Measurements from ENCODE around the gene FRAS1.
A peak's percentile ranks its signal among the peaks of the same experiment; 100 is the strongest.
"Not testable (repeated sequence)": the region's sequence is repeated elsewhere in the genome, so short reads cannot be mapped to it uniquely, and the experiment has no call there.

FRAS1 gene

DNA sequence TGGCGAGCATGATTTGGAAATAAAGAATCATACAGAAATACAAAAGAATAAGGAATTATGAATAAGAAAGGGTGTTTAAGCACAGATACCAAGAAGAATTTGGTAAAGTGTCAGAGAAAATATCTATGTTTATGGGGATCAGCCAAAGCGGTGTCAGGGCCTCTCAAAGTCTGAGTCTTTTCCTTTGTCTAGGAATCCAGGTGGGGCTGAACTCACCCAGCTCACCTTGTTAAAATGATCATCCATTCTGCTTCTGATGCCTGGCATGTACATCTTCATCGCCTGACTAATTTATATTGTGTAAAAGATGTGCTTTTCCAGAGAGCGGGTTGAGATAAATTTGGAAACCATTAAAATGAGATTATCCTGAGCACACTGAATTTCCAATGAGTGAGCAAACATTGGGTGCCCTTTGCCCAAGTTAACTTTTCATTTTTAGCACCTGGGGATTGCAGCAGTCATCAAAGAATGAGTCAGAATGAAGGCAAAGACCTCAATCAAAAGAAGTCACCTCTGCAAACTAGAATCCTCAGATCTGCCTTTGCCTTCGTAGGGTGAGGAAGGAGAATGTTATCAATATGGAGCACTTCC, 352.6 kb downstream of the FRAS1 start:
- H3K27ac ChIP-seq: no peak overlapping the region
- DNase-seq (ENCODE audit: low read depth, low spot score): no peak

DNA sequence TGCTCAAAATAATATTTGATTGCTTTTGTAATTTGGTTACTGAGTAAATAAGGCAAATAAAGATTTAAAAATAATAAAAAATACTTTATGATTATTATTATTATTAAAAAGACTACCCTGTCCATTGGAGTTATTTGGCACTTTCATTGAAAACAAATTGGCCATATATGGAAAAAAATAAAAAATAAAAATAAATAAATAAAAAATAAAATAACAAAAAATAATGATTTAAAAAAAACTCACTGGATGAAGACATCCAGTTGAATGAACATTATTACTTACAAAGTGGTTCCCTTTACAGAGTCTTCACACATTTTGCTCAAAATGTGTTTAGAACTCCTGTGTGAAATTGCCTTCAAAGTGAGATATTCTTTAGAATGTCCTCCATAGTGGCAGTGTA, 353.1 kb downstream of the FRAS1 start:
- no peak overlapping the region for H3K27ac ChIP-seq
- no peak for DNase-seq (ENCODE audit: low read depth, low spot score)

DNA sequence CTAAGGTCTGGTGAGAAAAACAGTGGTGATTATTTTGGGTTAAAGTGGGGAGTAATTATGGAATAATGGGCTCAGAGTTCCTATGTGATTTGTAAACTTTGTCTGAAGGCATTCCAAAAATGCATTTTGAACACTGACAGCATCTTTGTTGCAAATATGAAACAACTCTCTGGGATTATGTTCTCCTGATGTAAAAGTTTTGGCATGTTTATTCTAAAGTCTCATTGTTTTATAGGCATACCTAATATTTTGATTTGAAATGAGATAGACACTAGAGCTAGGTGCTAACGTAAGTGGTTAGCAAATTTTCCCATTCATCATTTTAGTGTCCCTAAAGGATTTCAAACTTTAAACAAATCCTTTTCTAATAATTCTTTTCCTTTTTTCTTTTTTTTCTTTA, 353.6 kb downstream of the FRAS1 start:
- H3K27ac ChIP-seq: no peak overlapping the region
- DNase-seq (ENCODE audit: low read depth, low spot score): no peak

DNA sequence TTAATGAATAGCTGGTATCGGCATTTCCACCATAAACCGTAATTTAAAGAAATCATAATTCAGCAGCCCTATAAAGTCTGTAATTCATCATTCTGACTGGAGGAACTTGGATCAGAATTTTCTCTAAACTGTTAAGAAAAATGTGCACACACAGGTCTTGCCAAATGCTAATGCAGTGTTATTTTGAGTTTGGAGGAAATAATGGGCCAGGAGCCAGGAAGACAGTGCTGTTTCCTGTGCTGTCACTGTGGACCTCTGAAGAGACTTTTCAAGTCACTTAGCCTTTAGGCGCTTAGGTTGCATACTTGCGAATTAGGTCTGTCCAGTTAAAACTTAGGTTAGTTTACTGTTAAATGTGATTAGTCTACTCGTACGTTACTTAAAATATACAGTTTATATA, 357.0 kb downstream of the FRAS1 start:
- H3K27ac ChIP-seq: no peak overlapping the region
- no peak for DNase-seq (ENCODE audit: low read depth, low spot score)

DNA sequence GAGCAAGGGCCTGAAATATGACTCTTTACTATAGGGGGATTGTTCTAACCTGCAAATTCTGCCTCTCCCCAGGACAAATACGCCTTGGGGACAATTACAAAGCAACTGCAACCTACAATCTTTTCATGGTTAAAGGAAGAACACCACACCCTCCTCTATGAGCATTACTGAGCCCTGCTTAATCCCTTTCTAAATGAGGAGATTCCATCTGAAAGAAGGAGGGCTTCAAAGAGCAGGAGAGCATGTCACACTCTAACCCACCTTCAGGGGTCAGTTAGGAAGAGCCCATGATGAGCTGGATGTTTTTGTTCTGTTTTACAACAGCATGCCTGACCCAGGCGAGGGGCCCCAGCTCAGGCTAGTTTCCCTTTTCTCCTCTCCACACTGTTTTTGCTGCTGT, 360.5 kb downstream of the FRAS1 start:
- DNase-seq (ENCODE audit: low read depth, low spot score): no peak

DNA sequence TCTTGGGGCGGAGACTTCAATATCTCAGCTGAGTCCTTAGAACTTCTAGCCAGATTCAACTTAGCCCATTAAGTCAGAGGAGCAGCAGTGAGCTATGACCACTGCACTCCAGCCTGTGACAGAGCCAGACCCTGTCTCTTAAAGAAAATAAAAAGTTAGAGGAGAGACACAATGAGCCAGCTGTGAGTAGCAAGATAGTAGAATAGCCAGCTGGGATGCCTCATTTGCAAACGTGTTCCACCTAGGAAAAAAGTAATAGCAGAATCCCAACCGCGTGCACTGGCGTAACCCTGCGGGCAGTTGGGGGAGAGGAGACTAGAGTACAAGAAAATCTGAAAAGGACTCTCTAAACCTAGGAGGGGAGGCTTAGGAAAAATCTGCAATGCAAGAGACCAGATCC, 361.3 kb downstream of the FRAS1 start:
- no peak for DNase-seq (ENCODE audit: low read depth, low spot score)

More for the DNA sequence above, 360.5 kb downstream of the FRAS1 start:
- peak overlapping the region; percentile 26 for H3K27ac ChIP-seq

DNA sequence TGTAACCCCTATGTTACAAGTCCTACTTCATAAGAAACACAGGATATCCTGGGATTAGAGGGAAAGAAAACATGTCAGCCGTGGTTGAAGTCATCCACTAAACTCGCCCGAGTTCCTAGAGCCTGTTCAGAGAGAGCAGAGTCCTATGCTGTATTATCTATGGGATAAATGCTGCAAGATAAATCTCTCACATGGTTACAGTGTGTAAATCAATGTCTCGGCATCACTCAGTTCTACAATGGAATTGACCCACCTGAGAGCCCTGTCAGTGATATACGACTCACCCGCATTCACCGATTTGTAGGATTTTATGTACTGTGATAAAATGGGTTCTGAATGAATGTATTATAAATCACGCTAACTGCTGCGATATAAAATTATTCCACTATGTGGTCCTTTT, 366.7 kb downstream of the FRAS1 start:
- H3K27ac ChIP-seq: no peak overlapping the region
- DNase-seq (ENCODE audit: low read depth, low spot score): no peak

More for the DNA sequence above, 361.3 kb downstream of the FRAS1 start:
- no peak overlapping the region for H3K27ac ChIP-seq

DNA sequence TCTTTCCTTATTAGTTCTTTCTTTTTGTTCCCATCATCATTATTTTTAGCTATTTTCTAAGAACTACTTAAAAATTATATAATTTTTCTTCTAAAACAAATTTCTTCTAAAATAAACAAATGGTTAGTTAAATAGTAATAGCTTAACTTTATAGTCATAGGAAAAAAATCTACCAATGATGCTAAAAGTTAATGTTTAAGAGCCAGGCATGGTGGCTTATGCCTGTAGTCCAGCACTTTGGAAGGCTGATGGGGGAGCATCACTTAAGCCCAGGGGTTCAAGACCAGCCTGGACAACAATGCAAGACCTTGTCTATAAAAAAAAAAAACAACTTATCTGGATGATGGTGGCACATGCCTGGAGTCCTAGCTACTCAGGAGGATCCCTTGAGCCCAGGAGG, 367.3 kb downstream of the FRAS1 start:
- no peak for DNase-seq (ENCODE audit: low read depth, low spot score)
- H3K27ac ChIP-seq: no peak overlapping the region

DNA sequence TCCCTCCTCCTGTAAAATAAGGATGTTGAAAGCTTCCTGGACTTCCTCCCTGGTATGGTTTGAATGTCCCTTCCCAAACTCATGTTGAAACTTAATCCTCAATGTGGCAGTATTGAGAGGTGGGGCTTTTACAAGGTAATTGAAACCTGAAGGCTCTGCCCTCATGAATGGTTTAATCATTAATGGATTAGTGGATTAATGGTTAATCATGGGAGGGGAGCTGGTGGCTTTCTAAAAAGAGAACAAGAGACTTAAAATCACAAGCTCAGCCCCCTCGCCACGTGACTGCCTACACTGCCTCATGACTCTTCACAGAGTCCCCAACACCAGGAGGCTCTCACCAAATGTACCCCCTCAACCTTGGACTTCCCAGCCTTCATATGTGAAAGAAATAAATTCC, 369.8 kb downstream of the FRAS1 start:
- no peak overlapping the region for H3K27ac ChIP-seq
- DNase-seq (ENCODE audit: low read depth, low spot score): no peak

DNA sequence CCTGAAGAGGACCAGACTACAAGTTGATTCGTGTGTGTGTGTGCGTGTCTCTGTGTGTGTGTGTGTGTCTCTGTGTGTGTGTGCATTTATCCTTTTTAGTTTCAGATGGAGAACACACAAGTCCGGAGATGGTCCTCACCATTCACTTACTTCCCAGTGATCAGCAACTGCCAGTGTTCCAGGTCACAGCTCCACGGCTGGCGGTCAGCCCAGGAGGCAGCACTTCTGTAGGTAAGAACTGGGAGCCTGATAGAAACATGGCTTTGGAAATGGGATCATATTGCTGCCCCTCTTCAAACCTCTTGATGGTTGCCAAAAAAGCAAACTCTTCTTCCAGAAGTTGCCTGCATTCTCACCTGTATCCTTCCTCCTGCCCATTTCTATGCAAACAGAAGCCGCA, 371.9 kb downstream of the FRAS1 start:
- DNase-seq (ENCODE audit: low read depth, low spot score): no peak
- H3K27ac ChIP-seq: no peak overlapping the region

DNA sequence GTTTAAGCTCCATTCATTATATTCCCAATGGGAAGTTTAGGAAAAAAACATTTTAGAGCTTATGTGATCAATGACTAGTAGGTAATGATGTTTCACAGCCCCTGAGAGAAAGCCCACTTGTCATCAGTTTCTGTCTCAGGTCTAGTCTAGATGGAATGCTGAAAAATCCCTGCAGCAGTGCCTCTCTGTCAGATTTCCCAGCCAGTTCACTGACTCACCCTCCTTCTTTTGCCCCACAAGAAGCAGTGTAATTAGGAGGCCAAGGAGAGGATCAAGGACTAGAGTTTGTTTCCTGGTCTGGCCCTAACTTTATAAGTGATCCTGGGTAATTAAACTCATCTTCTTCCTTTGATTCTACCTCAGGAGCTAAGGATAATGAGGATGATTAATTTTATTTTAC, 375.8 kb downstream of the FRAS1 start:
- no peak overlapping the region for H3K27ac ChIP-seq
- DNase-seq (ENCODE audit: low read depth, low spot score): no peak

DNA sequence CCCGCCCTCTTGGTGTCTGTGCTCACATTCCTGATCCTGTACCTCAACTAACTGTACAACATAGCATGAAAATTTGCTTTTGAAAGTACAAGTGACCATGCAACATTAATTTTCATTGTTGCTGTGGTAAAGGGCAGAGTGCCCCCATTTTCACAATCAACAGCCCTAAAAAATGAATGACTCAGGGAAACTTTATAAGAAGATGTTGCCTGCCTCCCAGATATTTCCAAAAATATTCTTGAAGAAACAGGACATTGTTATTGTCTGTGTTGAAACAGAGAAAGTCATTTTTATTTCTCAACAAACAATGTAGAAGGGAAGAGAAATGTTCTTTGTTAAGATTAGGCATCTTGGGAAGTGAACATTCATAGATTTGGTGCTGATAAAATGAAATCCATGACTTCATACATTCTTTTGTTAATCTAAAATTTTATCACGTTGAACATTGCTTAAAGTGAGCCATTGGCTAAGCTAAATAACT, 380.5 kb downstream of the FRAS1 start:
- no peak for DNase-seq (ENCODE audit: low read depth, low spot score)
- H3K27ac ChIP-seq: no peak overlapping the region

DNA sequence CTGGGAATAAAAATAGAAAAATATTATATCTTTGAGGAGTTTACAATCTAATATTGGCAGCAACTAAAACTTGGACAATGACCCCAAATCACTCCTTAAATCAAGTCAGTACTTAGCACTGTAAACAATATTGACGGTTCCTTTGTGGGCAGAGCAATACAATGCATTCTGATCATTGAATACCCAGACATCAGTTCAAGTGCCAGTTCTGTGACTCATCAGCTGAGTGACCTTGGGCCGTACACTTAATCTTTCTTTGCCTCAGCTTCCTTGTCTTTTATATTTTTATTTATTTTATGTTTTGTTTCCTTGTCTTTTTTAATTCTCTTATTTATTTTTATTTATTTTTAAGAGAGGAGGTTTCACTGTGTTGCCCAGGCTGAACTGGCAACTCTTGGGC, 382.2 kb downstream of the FRAS1 start:
- no peak for DNase-seq (ENCODE audit: low read depth, low spot score)
- no peak overlapping the region for H3K27ac ChIP-seq

DNA sequence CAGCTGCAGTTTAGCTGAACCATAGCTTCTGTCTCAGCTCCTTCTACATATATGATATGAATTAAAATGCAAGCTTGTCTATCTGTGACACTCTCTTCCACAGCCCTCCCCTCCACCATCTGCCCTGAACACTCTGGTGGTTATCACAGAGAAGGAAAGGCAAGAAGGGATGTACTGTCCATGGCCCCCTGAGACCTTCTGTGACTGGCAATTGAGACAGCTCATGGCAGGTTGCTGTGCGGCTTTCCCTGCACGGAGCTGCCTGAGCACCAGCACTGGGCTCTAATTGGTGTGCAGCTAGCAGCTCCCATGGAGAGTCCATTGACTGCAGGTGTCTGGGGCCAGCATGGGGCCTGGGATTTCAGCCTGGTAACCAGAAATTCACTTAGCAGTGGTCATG, 384.6 kb downstream of the FRAS1 start:
- no peak for DNase-seq (ENCODE audit: low read depth, low spot score)
- no peak overlapping the region for H3K27ac ChIP-seq

DNA sequence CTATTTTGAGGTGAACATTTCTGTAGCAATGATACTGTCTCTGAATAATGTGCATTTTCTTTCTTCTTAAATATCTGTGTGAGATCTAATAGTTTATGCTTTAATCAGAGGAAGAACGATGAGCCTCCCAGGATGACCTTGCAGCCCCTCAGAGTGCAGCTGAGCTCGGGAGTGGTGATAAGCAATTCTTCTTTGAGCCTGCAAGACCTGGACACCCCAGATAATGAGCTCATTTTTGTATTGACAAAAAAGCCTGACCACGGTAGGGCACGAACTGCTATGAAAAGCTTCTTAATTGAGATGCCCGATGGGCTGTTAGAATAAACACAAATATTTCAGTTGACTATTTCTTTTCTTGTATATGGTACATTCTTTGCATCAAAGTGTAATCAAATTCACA, 389.5 kb downstream of the FRAS1 start:
- no peak for DNase-seq (ENCODE audit: low read depth, low spot score)

DNA sequence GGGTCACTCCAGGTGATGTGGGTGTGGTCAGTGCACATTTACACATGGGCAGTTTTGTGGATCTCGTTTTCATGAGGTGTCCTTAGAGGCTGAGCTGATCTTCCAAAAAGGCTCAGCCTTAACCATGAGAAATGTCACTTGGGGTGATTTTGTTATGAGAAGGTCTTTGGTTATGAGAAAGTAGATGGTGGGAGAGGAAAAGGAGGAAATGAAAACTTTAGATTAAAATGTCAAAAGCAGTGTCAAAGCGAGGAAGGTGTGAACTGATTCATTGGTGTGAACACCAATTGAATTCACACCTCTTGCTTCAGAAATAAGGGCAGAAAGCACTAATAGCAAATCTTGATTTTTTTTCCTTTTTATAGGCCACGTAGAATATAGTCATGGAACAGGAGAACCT, 394.3 kb downstream of the FRAS1 start:
- DNase-seq (ENCODE audit: low read depth, low spot score): no peak
- no peak overlapping the region for H3K27ac ChIP-seq

More for the DNA sequence above, 389.5 kb downstream of the FRAS1 start:
- no peak overlapping the region for H3K27ac ChIP-seq

DNA sequence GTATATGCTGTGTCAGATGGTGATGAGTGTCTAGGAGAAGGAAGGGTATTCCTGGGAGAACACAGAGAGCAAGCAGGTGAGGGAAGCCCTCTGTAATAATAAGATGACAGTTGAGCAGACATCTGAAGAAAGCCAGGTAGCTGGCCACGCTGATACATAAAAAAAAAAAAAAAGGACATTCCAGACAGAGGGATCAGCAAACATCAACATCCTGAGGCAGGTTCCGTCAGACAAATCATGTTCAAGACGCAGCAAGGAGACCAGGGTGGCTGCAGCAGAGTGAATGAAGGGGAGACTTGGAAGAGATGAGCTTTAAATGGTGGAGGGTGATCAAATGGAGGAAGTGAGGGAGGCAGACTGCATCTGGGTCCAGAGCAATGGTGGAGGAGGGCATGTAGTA, 396.9 kb downstream of the FRAS1 start:
- peak overlapping the region; percentile 0 for H3K27ac ChIP-seq

DNA sequence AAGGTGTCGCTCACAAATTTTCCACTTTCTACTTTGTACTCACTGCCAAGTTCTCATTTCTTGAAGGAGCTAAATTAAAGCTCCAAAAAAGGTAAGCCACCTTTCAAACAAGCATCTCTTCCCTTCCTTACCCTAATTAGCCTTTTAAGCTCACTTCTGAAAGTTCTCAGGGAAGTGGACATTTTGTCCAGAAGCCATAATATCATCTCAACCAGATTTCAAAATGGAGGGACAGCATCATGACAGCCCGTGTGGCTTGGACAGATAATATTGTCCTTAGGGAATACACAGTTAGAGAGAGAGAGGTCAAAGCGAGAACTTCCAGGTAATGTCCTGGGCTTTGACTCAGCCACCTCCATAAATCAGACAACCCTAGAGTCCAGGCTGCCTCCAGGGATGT, 400.6 kb downstream of the FRAS1 start:
- H3K27ac ChIP-seq: no peak overlapping the region
- DNase-seq (ENCODE audit: low read depth, low spot score): no peak

More for the DNA sequence above, 396.9 kb downstream of the FRAS1 start:
- no peak for DNase-seq (ENCODE audit: low read depth, low spot score)

DNA sequence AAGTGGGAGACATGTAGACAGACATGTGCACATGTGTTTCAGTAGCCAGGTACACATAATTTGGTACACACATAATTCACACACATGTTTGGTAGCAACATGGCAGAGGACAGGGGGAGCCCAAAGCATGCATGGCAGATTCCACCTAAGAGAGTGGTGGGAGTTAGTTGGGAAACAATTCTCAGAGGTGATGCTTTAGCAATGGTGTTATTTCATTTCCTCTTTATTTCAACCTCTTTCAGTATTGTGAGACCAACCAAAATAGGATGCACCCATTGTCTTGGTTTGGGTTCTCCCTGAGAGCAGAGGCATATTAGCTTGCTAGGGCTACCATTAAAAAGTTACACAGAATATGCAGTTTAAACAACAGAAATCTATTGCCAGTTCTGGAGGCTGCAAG, 402.2 kb downstream of the FRAS1 start:
- no peak overlapping the region for H3K27ac ChIP-seq
- no peak for DNase-seq (ENCODE audit: low read depth, low spot score)

DNA sequence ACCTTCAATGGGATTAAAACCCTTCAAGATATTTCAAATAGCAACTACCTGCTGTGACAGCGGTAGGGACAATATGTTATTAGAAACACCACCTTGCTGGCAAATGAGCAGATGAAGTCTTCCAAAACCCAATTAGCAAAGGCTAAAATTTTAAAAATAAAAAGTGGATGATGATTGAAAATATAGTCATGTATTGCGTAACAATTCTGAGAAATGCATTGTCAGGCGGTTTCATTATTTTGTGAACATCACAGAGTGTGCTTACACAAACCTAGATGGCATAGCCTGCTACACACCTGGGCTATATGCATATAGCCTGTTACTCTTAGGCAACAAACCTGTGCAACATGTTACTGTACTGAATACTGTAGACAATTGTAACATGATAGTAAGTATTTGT, 403.2 kb downstream of the FRAS1 start:
- H3K27ac ChIP-seq: no peak overlapping the region
- DNase-seq (ENCODE audit: low read depth, low spot score): no peak

DNA sequence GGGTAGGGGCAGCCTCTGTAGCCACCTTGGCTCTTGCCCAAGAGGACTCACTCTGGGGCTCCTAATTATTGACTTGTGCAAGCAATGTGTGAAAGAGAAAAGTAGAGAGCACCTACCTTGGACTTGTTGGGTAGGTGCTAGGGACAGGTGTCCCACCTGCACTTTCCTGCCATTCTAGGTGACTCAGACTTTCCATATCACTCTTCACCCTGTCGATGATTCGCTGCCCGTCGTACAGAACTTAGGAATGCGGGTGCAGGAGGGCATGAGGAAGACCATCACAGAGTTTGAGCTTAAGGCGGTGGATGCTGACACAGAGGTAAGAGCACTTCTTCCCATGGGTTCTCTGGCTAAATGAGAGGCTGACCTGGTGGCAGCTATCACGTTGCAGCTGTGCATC, 407.1 kb downstream of the FRAS1 start:
- no peak for DNase-seq (ENCODE audit: low read depth, low spot score)
- H3K27ac ChIP-seq: no peak overlapping the region

DNA sequence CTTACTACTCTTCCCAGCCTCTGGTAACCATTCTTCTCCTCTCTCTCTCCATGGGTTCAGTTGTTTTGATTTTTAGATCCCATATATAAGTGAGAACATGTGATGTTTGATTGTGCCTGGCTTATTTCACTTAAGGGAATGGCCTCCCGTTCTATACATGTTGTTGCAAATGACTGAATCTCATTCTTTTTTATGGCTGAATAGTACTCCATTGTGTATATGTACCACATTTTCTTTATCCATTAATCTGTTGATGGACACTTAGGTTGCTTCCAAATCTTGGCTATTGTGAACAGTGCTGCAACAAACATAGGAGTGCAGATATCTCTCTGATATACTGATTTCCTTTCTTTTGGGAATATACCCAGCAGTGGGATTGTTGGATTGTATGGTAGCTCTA, 410.1 kb downstream of the FRAS1 start:
- not testable (repeated sequence) for H3K27ac ChIP-seq; DNase-seq (ENCODE audit: low read depth, low spot score)

DNA sequence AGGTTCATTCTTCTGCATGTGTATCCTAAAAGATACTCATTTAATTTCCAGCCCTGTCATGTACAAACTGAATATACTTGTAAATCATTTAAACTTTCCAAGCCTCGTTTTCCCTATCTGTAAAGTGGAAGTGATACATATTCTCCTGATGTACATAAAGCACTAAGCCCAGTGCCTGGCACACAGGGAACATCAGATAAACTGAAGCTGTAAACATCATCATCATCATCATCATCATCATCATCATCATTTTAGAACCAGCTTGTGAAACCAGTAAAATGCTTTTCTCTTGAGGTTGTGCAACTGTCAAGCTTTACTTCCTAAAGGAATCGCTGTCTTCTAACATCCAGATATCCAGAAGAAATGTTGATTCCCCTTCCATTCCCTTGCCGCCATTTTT, 411.1 kb downstream of the FRAS1 start:
- no peak for DNase-seq (ENCODE audit: low read depth, low spot score)
- no peak overlapping the region for H3K27ac ChIP-seq
